ENCODE measurements around the gene TMCC1. TPM values are rescaled to one million over a fixed set of nuclear protein-coding genes. Genes with fewer than 3 reads are reported as not detected.

TMCC1 gene
- total and polyA plus RNA-seq, 4 donors, result 10.2 to 60.0 (median 11.0) TPM

DNA sequence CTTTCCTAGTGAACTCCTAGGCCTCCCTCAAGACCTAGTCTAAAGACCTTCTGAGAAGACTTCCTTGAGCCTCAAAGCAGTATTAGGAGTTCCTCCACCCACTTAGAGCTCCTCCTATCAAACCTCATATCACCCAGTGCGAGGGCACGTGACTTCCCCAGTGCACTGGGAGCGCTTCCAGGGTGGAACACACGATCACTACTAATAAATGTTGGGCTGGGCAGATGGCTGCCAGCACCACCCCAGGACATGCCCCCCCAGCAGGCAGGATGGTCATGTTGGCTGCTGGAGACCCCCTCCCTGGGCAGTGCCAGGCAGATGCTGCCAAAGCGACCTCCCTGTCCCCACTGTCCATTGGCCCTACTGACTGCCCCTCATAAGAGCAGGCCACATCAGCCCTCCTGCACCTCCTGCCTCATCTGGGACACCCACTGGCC lies 278.6 kb downstream of the TMCC1 start (continued):
- TF ChIP-seq, protein P1, sequence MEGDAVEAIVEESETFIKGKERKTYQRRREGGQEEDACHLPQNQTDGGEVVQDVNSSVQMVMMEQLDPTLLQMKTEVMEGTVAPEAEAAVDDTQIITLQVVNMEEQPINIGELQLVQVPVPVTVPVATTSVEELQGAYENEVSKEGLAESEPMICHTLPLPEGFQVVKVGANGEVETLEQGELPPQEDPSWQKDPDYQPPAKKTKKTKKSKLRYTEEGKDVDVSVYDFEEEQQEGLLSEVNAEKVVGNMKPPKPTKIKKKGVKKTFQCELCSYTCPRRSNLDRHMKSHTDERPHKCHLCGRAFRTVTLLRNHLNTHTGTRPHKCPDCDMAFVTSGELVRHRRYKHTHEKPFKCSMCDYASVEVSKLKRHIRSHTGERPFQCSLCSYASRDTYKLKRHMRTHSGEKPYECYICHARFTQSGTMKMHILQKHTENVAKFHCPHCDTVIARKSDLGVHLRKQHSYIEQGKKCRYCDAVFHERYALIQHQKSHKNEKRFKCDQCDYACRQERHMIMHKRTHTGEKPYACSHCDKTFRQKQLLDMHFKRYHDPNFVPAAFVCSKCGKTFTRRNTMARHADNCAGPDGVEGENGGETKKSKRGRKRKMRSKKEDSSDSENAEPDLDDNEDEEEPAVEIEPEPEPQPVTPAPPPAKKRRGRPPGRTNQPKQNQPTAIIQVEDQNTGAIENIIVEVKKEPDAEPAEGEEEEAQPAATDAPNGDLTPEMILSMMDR (IDR thresholded peaks at IDR 0.05; ENCODE audit: low read depth, low read length, missing input control), result no peak
- no peak for TF ChIP-seq RAD21 (IDR thresholded peaks at IDR 0.05)
- TF ChIP-seq, protein P2, sequence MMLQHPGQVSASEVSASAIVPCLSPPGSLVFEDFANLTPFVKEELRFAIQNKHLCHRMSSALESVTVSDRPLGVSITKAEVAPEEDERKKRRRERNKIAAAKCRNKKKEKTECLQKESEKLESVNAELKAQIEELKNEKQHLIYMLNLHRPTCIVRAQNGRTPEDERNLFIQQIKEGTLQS (IDR thresholded peaks at IDR 0.05), result no peak
- no peak for TF ChIP-seq HNF4G (IDR thresholded peaks at IDR 0.05)

DNA sequence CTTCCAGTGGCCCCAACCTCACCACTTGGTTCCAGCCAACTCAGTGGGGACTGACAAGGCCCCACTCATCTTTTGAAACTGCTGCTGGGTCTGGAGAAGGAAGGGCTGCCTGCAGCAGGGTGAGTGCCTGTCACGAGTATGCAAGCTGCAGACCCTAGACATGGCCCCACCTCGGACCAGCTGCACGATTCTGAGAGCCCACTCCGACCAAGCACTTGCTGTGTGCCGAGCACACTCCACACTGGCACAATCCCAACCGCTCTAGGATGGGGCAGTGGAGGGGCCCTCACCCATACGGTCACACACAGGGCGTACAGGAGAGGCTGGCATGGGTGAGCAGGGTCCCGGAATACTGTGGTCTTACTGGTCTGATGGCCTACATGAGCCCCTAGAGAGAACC lies 279.1 kb downstream of the TMCC1 start:
- DNase-seq (ENCODE audit: low spot score), result no peak
- Histone ChIP-seq H3K4me1 (ENCODE audit: control insufficient read depth in 4 of 4, insufficient read depth in 4 of 4, low read length in 3 of 4) (peaks cover 4 to 14% (median 8%) of the 10 kb centered on the region in 4 donors), H3K4me3 (ENCODE audit: low read depth in 1 of 3, low read length in 3 of 3) (no peak overlapping the region), H3K9ac (ENCODE audit: low read depth in 1 of 2, low read length in 2 of 2) (no peak overlapping the region), H3K36me3 (ENCODE audit: control insufficient read depth in 4 of 4, insufficient read depth in 3 of 4, low read depth in 1 of 4, low read length in 3 of 4) (no peaks in the 10 kb centered on the region), H3K27me3 (ENCODE audit: control insufficient read depth in 4 of 4, insufficient read depth in 4 of 4, low read length in 3 of 4) (no peaks in the 10 kb centered on the region), H3K9me3 (ENCODE audit: control insufficient read depth in 4 of 4, low read length in 3 of 4) (no peaks in the 10 kb centered on the region), H3K27ac (ENCODE audit: low read depth in 1 of 2, low read length in 2 of 2) (no peak overlapping the region)
- 94% methylated on average over 9 of the region's 9 CpGs for WGBS
- TF ChIP-seq GABPA (IDR thresholded peaks at IDR 0.05 in 1 of 2, conservative IDR thresholded peaks at IDR 0.05 in 1 of 2) (no peak), FOXA1 (IDR thresholded peaks at IDR 0.05) (no peak)

DNA sequence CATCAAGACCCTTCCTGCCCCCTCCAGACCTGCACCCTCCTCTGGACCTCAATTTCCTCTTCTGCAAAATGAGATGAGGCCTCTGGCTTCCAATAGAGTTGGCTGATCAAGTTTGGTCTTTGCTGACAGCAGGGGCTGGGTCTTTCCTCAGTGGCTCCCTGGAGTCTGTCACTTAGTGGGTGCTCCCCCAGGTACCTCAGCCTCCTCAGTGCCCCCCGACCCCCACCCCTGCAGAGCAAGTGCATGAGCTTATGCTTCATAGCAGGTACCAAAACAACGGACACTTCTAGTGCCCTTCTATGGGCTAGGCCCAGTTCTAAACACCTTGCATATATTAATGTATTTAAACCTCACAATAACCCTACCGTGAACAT lies 280.2 kb downstream of the TMCC1 start:
- Histone ChIP-seq H3K4me1 (ENCODE audit: control insufficient read depth in 4 of 4, insufficient read depth in 4 of 4, low read length in 3 of 4) (peaks cover 0 to 10% (median 7%) of the 10 kb centered on the region in 4 donors), H3K4me3 (ENCODE audit: low read depth in 1 of 3, low read length in 3 of 3) (no peak overlapping the region), H3K27ac (ENCODE audit: low read depth in 1 of 2, low read length in 2 of 2) (no peak overlapping the region), H3K27me3 (ENCODE audit: control insufficient read depth in 4 of 4, insufficient read depth in 4 of 4, low read length in 3 of 4) (no peaks in the 10 kb centered on the region), H3K36me3 (ENCODE audit: control insufficient read depth in 4 of 4, insufficient read depth in 3 of 4, low read depth in 1 of 4, low read length in 3 of 4) (no peaks in the 10 kb centered on the region), H3K9me3 (ENCODE audit: control insufficient read depth in 4 of 4, low read length in 3 of 4) (no peaks in the 10 kb centered on the region), H3K9ac (ENCODE audit: low read depth in 1 of 2, low read length in 2 of 2) (no peak overlapping the region)
- TF ChIP-seq, protein P3, sequence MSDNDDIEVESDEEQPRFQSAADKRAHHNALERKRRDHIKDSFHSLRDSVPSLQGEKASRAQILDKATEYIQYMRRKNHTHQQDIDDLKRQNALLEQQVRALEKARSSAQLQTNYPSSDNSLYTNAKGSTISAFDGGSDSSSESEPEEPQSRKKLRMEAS (IDR thresholded peaks at IDR 0.05), result no peak
- TF ChIP-seq EGR1 (IDR thresholded peaks at IDR 0.05; ENCODE audit: low read depth in 2 of 2) (no peak), JUND (IDR thresholded peaks at IDR 0.05) (no peak)
- 80% methylated on average over 3 of the region's 3 CpGs for WGBS
- no peak for DNase-seq (ENCODE audit: low spot score)

DNA sequence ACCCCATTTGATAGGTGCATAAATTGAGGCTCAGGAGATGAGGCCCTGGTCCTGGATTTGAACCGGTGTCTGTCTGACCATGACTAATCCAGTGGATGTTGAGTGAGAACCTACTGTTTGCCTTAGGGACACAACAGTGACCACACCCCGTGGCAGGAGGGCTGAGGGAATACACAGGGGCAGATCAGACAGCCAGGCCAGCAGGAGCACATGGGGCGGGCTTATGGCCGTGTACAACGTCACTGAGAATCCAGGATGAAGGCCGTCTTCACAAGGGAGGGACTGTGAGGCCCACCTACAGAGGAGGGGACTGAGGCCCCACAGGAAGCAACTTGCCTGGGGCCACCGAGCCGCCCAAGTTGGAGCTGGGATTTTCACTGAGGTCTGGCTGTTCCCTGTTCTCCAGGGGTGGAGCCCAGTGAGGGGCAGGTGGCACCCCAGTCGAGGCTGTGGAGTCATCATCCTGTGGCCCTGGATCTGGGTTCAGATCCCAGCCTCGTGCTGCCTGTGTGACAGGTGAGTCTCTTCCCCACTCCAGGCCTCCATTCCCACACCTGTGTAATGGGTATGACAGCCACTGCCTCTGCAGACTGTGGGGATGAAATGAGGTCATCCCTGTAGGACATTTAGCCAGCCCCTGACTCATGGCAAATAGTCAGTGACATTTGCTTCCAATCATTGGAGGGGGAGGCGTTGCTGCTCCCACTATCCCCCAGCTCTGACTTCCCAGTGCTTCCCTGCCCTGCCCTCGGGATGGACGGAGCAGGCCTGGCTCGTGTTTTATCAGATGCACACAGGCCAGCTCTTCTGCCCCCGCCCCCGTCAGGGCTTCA lies 280.8 kb downstream of the TMCC1 start:
- no peak for DNase-seq (ENCODE audit: low spot score)
- no peak overlapping the region for H3K4me3 ChIP-seq (ENCODE audit: low read depth in 1 of 3, low read length in 3 of 3)
- no peak overlapping the region for H3K27ac ChIP-seq (ENCODE audit: low read depth in 1 of 2, low read length in 2 of 2)
- no peaks in the 10 kb centered on the region for H3K36me3 ChIP-seq (ENCODE audit: control insufficient read depth in 4 of 4, insufficient read depth in 3 of 4, low read depth in 1 of 4, low read length in 3 of 4)
- H3K9me3 ChIP-seq (ENCODE audit: control insufficient read depth in 4 of 4, low read length in 3 of 4), result no peaks in the 10 kb centered on the region
- H3K4me1 ChIP-seq (ENCODE audit: control insufficient read depth in 4 of 4, insufficient read depth in 4 of 4, low read length in 3 of 4), result peaks cover 0 to 11% (median 8%) of the 10 kb centered on the region in 4 donors
- WGBS, result 74% methylated on average over 16 of the region's 16 CpGs
- H3K9ac ChIP-seq (ENCODE audit: low read depth in 1 of 2, low read length in 2 of 2), result no peak overlapping the region
- H3K27me3 ChIP-seq (ENCODE audit: control insufficient read depth in 4 of 4, insufficient read depth in 4 of 4, low read length in 3 of 4), result no peaks in the 10 kb centered on the region
- no peak for TF ChIP-seq GABPA (IDR thresholded peaks at IDR 0.05 in 1 of 2, conservative IDR thresholded peaks at IDR 0.05 in 1 of 2)
- TF ChIP-seq YY1 (IDR thresholded peaks at IDR 0.05), result no peak
- TF ChIP-seq, protein P2 (IDR thresholded peaks at IDR 0.05), result no peak
- TF ChIP-seq, protein P1 (IDR thresholded peaks at IDR 0.05; ENCODE audit: low read depth, low read length, missing input control), result no peak
- no peak for TF ChIP-seq RAD21 (IDR thresholded peaks at IDR 0.05)
- TF ChIP-seq, protein P4, sequence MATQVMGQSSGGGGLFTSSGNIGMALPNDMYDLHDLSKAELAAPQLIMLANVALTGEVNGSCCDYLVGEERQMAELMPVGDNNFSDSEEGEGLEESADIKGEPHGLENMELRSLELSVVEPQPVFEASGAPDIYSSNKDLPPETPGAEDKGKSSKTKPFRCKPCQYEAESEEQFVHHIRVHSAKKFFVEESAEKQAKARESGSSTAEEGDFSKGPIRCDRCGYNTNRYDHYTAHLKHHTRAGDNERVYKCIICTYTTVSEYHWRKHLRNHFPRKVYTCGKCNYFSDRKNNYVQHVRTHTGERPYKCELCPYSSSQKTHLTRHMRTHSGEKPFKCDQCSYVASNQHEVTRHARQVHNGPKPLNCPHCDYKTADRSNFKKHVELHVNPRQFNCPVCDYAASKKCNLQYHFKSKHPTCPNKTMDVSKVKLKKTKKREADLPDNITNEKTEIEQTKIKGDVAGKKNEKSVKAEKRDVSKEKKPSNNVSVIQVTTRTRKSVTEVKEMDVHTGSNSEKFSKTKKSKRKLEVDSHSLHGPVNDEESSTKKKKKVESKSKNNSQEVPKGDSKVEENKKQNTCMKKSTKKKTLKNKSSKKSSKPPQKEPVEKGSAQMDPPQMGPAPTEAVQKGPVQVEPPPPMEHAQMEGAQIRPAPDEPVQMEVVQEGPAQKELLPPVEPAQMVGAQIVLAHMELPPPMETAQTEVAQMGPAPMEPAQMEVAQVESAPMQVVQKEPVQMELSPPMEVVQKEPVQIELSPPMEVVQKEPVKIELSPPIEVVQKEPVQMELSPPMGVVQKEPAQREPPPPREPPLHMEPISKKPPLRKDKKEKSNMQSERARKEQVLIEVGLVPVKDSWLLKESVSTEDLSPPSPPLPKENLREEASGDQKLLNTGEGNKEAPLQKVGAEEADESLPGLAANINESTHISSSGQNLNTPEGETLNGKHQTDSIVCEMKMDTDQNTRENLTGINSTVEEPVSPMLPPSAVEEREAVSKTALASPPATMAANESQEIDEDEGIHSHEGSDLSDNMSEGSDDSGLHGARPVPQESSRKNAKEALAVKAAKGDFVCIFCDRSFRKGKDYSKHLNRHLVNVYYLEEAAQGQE (IDR thresholded peaks at IDR 0.05), result no peak
- TF ChIP-seq TAF1 (conservative IDR thresholded peaks at IDR 0.05), result no peak
- no peak for TF ChIP-seq HNF4G (IDR thresholded peaks at IDR 0.05)
- no peak for TF ChIP-seq RXRA (IDR thresholded peaks at IDR 0.05)
- TF ChIP-seq SP1 (IDR thresholded peaks at IDR 0.05), result no peak

Measured in liver (tissue), 9 donors.